Measurements from ENCODE around the gene IFI6. TPM values are rescaled to one million over a fixed set of nuclear protein-coding genes. Genes with fewer than 3 reads are reported as not detected.
"Not testable (repeated sequence)": the region's sequence is repeated elsewhere in the genome, so short reads cannot be mapped to it uniquely, and the experiment has no call there.

IFI6 gene
- total RNA-seq, 1 experiment from 2014 or later: 44.5 TPM

- H3K4me3 ChIP-seq (ENCODE audit: low read depth, low read length): no peak overlapping the region
- H3K9me3 Mint-ChIP-seq (ENCODE audit: unreplicated experiment): no peaks in the 10 kb centered on the region
- H3K4me1 ChIP-seq: no peaks in the 10 kb centered on the region
- CTCF ChIA-PET: no interaction called here
- no peaks in the 10 kb centered on the region for H3K9me3 ChIP-seq
- H3K4me3 Mint-ChIP-seq (ENCODE audit: unreplicated experiment): no peak overlapping the region
- no peak for DNase-seq
- BruUV-seq (replicated peaks): no TSS peak
- TF ChIP-seq CTCF (IDR thresholded peaks at IDR 0.05; ENCODE audit: insufficient read depth in 1 of 2, low read depth in 1 of 2, low read length in 1 of 2, severe bottlenecking in 1 of 2, unreplicated experiment in 1 of 2): no peak
- POLR2A ChIA-PET: no interaction called here
- H3K4me1 Mint-ChIP-seq (ENCODE audit: low read depth, unreplicated experiment): no peaks in the 10 kb centered on the region
- H3K36me3 ChIP-seq (ENCODE audit: control insufficient read depth, insufficient read depth, low read length): no peaks in the 10 kb centered on the region
- peaks cover 2% of the 10 kb centered on the region for H3K27me3 Mint-ChIP-seq (ENCODE audit: insufficient read depth, unreplicated experiment)
- no peaks in the 10 kb centered on the region for H3K27me3 ChIP-seq (replicated peaks; ENCODE audit: control insufficient read depth, insufficient read depth, low read length)
- H3K27ac Mint-ChIP-seq (ENCODE audit: unreplicated experiment): no peak overlapping the region
- intact Hi-C loops (cut with micrococcal nuclease; ENCODE audit: unreplicated experiment): no loop called here
- no peaks in the 10 kb centered on the region for H3K36me3 Mint-ChIP-seq (ENCODE audit: insufficient read depth, unreplicated experiment)
Measured at GRCh38 chr1:27622828-27623227, 49.2 kb downstream of the IFI6 start.

GRCh38 chr1:27621051-27621920, 50.7 kb downstream of the IFI6 start:
- intact Hi-C loops (cut with micrococcal nuclease; ENCODE audit: unreplicated experiment): no loop called here
- H3K9me3 ChIP-seq: no peaks in the 10 kb centered on the region
- Mint-ChIP-seq H3K4me1 (ENCODE audit: low read depth, unreplicated experiment) (no peaks in the 10 kb centered on the region), H3K9me3 (ENCODE audit: unreplicated experiment) (no peaks in the 10 kb centered on the region), H3K27me3 (ENCODE audit: insufficient read depth, unreplicated experiment) (peaks cover 2% of the 10 kb centered on the region), H3K36me3 (ENCODE audit: insufficient read depth, unreplicated experiment) (no peaks in the 10 kb centered on the region), H3K27ac (ENCODE audit: unreplicated experiment) (no peak overlapping the region), H3K4me3 (ENCODE audit: unreplicated experiment) (no peak overlapping the region)
- H3K4me1 ChIP-seq: no peaks in the 10 kb centered on the region
- H3K27me3 ChIP-seq (replicated peaks; ENCODE audit: control insufficient read depth, insufficient read depth, low read length): no peaks in the 10 kb centered on the region
- TF ChIP-seq CTCF (IDR thresholded peaks at IDR 0.05; ENCODE audit: insufficient read depth in 1 of 2, low read depth in 1 of 2, low read length in 1 of 2, severe bottlenecking in 1 of 2, unreplicated experiment in 1 of 2): no peak
- no peaks in the 10 kb centered on the region for H3K36me3 ChIP-seq (ENCODE audit: control insufficient read depth, insufficient read depth, low read length)
- no peak overlapping the region for H3K4me3 ChIP-seq (ENCODE audit: low read depth, low read length)
- POLR2A ChIA-PET: no interaction called here
- BruUV-seq (replicated peaks): no TSS peak
- no peak for DNase-seq
- CTCF ChIA-PET: interaction anchor here (0.7 kb wide), 1 partner anchor 42 kb away, joined by 6 read pairs; no protein-coding TSS in a partner anchor

- H3K9me3 ChIP-seq; POLR2A ChIA-PET; intact Hi-C loops (cut with micrococcal nuclease; ENCODE audit: unreplicated experiment); H3K27ac Mint-ChIP-seq (ENCODE audit: unreplicated experiment); H3K4me3 ChIP-seq (ENCODE audit: low read depth, low read length); H3K4me1 Mint-ChIP-seq (ENCODE audit: low read depth, unreplicated experiment); H3K27me3 Mint-ChIP-seq (ENCODE audit: insufficient read depth, unreplicated experiment); H3K36me3 ChIP-seq (ENCODE audit: control insufficient read depth, insufficient read depth, low read length); CTCF ChIA-PET; H3K4me3 Mint-ChIP-seq (ENCODE audit: unreplicated experiment); H3K4me1 ChIP-seq; H3K27me3 ChIP-seq (replicated peaks; ENCODE audit: control insufficient read depth, insufficient read depth, low read length); BruUV-seq (replicated peaks); DNase-seq; H3K36me3 Mint-ChIP-seq (ENCODE audit: insufficient read depth, unreplicated experiment); H3K9me3 Mint-ChIP-seq (ENCODE audit: unreplicated experiment): not testable (repeated sequence)
Measured at GRCh38 chr1:27619782-27620438, 52.1 kb downstream of the IFI6 start.
